Testis (tissue), 3 donors: ENCODE data around the gene NFE2L1. TPM values are rescaled to one million over a fixed set of nuclear protein-coding genes. Genes with fewer than 3 reads are reported as not detected.

Experiments used
- DNase-seq: peaks from one replicate; pipeline ENCODE4 v3.0.0-alpha.2; 2019
- H3K27ac ChIP-seq, 2 donors: fragments of 200-600 bp; sonication (generic); one replicate each; pipeline ENCODE4 v1.5.1; 2019
- H3K27me3 ChIP-seq: fragments of 200-600 bp; sonication (generic); one replicate; pipeline ENCODE4 v1.5.1; 2019
- H3K36me3 ChIP-seq: fragments of 200-600 bp; sonication (generic); one replicate; pipeline ENCODE4 v1.5.1; 2017; ENCODE audit warnings: low read depth; ENCODE audit errors: missing control alignments
- H3K4me1 ChIP-seq: fragments of 200-600 bp; sonication (generic); one replicate; pipeline ENCODE4 v1.5.1; 2019
- H3K4me3 ChIP-seq, 2 donors: fragments of 200-600 bp; sonication (generic); one replicate each; pipeline ENCODE4 v1.5.1; 2017 to 2019
- H3K9me3 ChIP-seq: fragments of 200-600 bp; sonication (generic); one replicate; pipeline ENCODE4 v1.5.1; 2017
- CTCF ChIP-seq, 3 experiments: fragments of 450-650 bp in 2 of 3; fragments of 200-600 bp in 1 of 3; sonication (generic) in 1 of 3; IDR thresholded peaks; one replicate each; pipeline ENCODE4 v1.5.1; 2016 to 2019; ENCODE audit warnings: antibody characterized with exemption in 3 of 3, mild to moderate bottlenecking in 2 of 3, moderate library complexity in 1 of 3
- POLR2A ChIP-seq: fragments of 450-650 bp; IDR thresholded peaks from one replicate; pipeline ENCODE4 v1.6.1; 2017; ENCODE audit warnings: antibody characterized with exemption, mild to moderate bottlenecking, moderate library complexity
- WGBS, 2 donors: methylation state at CpG; one replicate each; pipeline ENCODE4 v1.1.5; 2018; 5-methylcytosine and 5-hydroxymethylcytosine counted together
- intact Hi-C: fragments of 100-400 bp; cut with DNase I; formaldehyde crosslinking; loops from one replicate; pipeline ENCODE4 v1.15.1; 2023; ENCODE audit warnings: low total_unique reads
- polyA plus RNA-seq: library from polyadenylated mRNA; stranded (reverse); fragments of 350-450 nt; fragmentation: Illumina TruSeq; extraction: RNeasy Lipid Tissue Mini Kit (QIAGEN cat#74804); gene quantifications from one replicate; pipeline ENCODE4 v1.2.3, GENCODE V29; 2014; ENCODE audit warnings: low read depth, low replicate concordance; ENCODE audit not compliant: insufficient read depth
- total RNA-seq, 2 donors: library from RNA; depleted of rRNA; stranded (reverse); fragments of >200 nt; gene quantifications; one replicate each; pipeline ENCODE4 v1.2.3, GENCODE V29; 2016

The NFE2L1 gene
- total and polyA plus RNA-seq, 3 donors from 2014 or later, result 180 to 199 (median 193) TPM

- no peak for DNase-seq
- Histone ChIP-seq H3K27ac (no peak overlapping the region), H3K4me3 (no peak overlapping the region), H3K27me3 (no peaks in the 10 kb centered on the region), H3K4me1 (peaks cover 4% of the 10 kb centered on the region), H3K9me3 (no peaks in the 10 kb centered on the region), H3K36me3 (no peaks in the 10 kb centered on the region)
- 71% methylated on average over 4 of the region's 4 CpGs for WGBS, 2 donors
- TF ChIP-seq POLR2A (no peak), CTCF (IDR thresholded peaks at IDR 0.05) (no peak)
- intact Hi-C loops, result no loop called here
Observed at GRCh38 chr17:48095611-48096010, 47.5 kb downstream of the NFE2L1 start.

- TF ChIP-seq CTCF (IDR thresholded peaks at IDR 0.05) (no peak), POLR2A (no peak)
- H3K27me3 ChIP-seq, result no peaks in the 10 kb centered on the region
- H3K27ac ChIP-seq, result peak overlapping the region in 1 of 2 donors; percentile 88
- no peaks in the 10 kb centered on the region for H3K9me3 ChIP-seq
- DNase-seq, result no peak
- WGBS, 2 donors, result 11 to 22% methylated on average over 10 of the region's 10 CpGs
- intact Hi-C loops, result no loop called here
- H3K36me3 ChIP-seq, result no peaks in the 10 kb centered on the region
- peaks cover 4% of the 10 kb centered on the region for H3K4me1 ChIP-seq
- peak overlapping the region; percentile 77 to 87 for H3K4me3 ChIP-seq
Observed at GRCh38 chr17:48100160-48100559, 52.0 kb downstream of the NFE2L1 start.

GRCh38 chr17:48100591-48101011, 52.4 kb downstream of the NFE2L1 start:
- intact Hi-C loops, result no loop called here
- peak; percentile 78 for DNase-seq

GRCh38 chr17:48101012-48101720, 53.0 kb downstream of the NFE2L1 start, which contains the start of gene CBX1:
TSS of gene CBX1 (minus strand) at chr17:48101478. CDS start at chr17:48077004, 24,474 bp downstream.
- Histone ChIP-seq H3K9me3 (no peaks in the 10 kb centered on the region), H3K27ac (peak within 1 kb of the TSS; percentile 60 to 88), H3K4me3 (peak within 1 kb of the TSS; percentile 77 to 87), H3K4me1 (peaks cover 4% of the 10 kb centered on the region), H3K27me3 (no peaks in the 10 kb centered on the region), H3K36me3 (no peaks in the 10 kb centered on the region)
- WGBS, 2 donors, result 0 to 1% methylated on average over 8 to 56 of the region's 79 CpGs
- no peak for TF ChIP-seq POLR2A
- peak in 1 of 3 experiments; percentile 29 for TF ChIP-seq CTCF (IDR thresholded peaks at IDR 0.05)
- peak; percentile 95 for DNase-seq
- intact Hi-C loops, result no loop called here

More at GRCh38 chr17:48100591-48101011, 52.4 kb downstream of the NFE2L1 start:
- Histone ChIP-seq H3K9me3 (no peaks in the 10 kb centered on the region), H3K27ac (peak overlapping the region; percentile 60 to 88), H3K4me3 (peak overlapping the region; percentile 77 to 87), H3K4me1 (peaks cover 4% of the 10 kb centered on the region), H3K27me3 (no peaks in the 10 kb centered on the region), H3K36me3 (no peaks in the 10 kb centered on the region)
- TF ChIP-seq POLR2A (no peak), CTCF (IDR thresholded peaks at IDR 0.05) (no peak)
- WGBS, 2 donors, result 0 to 1% methylated on average over 20 to 23 of the region's 23 CpGs
